ENCODE data around the gene AHSA1.

The AHSA1 gene

GRCh38 chr14:77511486-77512162 lies 53.7 kb downstream of the AHSA1 start:
- no peak for DNase-seq

GRCh38 chr14:77516126-77516525 lies 58.2 kb downstream of the AHSA1 start:
- no peak for DNase-seq
